GM18861 (cell line): ENCODE measurements around the gene GCSAML.

Source experiments
- ATAC-seq: cut with Tn5 transposase; IDR thresholded peaks from one replicate; pipeline ENCODE4 v1.9.1; 2021; ENCODE audit not compliant: unreplicated experiment

The GCSAML gene

DNA sequence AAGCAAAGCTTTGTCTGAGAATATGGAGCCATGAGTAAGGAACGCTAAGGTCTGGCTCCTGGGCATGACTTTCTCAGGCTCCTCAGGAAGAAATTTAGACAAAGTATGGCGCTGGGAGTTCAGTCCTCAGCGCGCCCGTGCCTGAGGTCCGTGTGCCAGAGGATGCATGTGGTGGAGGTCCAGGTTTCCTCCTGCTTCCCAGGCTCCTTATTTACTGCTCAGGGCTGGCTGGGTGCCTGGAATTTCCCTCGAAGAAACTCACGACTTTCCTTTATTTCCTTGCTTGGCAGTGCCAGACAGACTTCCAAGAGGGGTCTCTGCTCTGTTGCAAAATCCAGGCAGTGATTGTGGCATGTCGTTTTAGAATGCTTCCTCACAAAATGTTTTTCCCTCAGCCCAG, 13.3 kb downstream of the GCSAML start:
- no peak for ATAC-seq

DNA sequence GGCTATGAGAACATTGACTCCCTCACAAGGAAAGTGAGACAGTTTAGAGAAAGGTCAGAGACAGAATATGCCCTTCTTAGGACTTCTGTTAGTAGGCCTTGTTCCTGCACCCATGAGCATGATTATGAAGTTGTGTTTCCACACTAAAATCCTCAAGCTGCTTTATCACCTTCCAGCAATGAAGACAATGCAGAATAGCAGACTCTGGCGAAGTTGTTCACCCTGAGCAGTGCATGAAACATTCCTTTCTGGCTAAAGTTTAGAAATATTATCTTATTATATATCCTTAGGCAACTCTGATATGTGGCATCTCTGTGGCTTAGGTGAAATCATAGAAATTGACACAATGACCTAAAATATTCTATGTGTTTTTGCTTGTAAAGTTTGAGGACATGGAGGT, 25.3 kb downstream of the GCSAML start:
- no peak for ATAC-seq

DNA sequence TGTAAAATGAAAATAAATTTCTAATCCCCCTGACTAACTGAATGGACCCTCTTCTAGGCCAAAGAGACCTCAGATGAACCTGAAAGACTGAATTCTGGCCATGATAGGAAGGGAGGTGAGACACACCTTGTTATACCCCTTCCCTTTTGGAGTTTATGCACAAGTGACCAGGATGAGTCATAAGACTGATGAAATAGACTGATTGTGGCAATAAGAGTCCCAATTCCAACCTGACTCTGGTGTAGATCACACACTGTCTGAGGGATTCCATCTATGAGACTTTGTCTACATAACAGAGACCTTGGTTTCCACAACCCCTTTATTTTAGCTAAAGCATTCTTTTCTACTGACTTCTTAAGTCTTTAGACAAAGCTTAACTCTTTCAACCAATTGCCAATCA, 25.7 kb downstream of the GCSAML start:
- ATAC-seq: no peak

DNA sequence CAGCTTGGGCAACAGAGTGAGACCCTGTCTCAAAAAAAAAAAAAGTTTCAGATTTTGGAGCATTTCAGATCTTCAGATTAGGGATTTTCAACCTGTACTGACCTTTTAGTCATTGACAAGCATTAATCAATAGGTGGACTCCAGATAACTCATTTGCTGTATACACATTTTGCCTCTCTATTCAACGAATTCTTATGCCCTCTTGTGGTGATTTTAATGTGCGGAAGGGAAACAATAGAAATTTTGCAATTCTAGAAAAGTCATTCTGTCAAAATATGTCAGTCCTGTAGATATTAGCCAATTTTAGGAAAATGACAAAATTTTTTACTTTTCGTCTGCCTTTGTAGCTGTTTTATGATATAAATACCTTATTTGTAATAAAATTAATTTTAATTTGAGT, 27.6 kb downstream of the GCSAML start:
- ATAC-seq: no peak

DNA sequence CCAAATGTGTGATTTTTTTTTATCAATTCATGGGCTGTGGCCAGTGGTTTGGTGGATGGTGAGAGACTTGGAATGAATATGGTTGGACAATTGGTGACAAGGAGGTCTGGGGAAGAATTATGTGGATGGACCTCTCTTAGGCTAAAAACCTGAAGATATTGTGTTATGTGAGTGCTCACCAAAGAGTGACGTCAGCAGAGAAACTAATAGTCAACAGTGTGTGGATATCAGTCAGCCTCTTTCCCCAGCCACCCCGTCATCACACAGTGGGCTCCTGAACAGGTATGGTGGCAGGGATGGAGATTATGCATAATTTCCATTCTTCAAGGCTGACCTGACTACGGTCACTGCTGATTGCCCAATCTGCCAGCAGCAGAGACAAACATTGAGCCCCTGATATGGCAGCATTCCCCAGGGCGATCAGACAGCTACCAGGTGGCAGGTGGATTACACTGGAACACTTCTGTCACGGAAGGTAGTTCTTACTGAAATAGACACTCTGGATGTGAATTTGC, 30.1 kb downstream of the GCSAML start:
- no peak for ATAC-seq

DNA sequence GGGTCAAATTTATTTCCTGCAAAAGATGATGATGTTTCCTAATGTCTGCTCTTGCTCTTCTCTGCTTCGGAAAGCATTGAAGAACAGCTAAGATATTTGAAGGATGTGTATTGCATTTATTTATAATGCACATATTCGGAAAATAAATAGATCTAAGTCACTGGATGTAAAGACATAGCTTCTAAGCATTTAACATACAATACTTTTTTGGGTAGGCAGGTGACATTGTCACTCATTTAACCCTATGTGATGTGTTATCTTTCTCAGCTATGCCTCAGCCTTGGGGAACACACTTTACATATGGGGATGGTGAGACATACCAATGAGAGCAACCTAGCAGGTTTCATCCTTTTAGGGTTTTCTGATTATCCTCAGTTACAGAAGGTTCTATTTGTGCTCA, 39.1 kb downstream of the GCSAML start, which contains the start of gene OR2G2:
Gene OR2G2, plus strand, starts transcription at position 301 of the 400 bp plus-strand sequence. Its CDS starts 0 bp downstream, at position 301.
- no peak for ATAC-seq

DNA sequence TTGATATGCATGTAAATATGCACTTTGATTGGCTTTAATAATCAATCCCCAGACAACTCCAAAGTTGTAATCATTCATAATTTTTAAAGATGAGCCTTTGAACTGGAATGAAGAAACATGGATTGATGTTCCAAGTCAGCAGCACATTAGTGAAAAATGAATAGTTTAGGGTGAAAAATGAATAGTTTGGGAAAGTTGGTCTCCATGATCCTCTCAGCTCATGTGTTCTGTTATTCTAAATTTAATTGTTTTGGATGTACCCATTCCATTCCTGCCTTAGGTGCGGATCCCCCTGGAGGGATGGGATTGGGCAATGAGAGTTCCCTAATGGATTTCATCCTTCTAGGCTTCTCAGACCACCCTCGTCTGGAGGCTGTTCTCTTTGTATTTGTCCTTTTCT, 56.4 kb downstream of the GCSAML start, which contains the start of gene OR2G3:
Gene OR2G3, plus strand, starts transcription at position 301 of the 400 bp plus-strand sequence. Its CDS starts 0 bp downstream, at position 301.
- no peak for ATAC-seq

DNA sequence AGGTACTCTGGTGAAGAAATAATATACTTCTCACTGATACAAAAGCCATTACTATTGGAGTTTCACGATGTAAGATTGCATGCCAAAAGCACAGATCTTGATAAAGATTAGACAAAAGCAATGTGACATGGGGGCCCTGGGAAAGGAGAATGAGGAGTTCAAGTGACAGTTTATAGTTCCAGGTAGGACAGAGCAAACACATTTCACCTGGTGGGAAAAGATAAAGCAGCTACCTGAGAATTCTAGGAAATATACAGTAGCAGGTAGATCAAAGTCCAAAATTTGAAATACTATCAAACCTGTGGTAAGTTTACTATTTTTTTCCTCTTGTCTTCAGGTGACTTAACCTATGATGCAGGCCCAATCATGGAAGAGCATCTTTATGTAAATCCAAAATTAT, 64.5 kb downstream of the GCSAML start:
- ATAC-seq: no peak

DNA sequence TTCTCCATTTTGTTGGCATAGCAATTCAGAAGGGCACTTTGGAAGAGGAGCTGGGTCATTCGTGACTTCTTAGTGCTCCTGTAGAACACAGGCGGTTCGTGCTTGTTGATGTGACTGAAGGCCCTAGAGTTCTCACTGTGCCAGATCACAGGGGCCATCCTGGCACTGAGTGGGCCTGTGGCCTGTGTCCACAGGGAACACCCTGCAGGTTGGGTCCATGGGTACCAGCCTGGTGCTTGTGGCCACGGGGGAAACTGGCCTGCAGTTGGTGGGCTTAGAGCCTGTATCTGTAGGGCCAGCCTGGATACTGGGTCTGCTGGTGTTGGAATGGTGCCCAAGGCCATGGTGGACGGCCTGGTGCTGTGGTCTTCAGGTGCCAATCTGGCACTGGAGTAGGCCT, 65.7 kb downstream of the GCSAML start:
- no peak for ATAC-seq
